ENCODE results near the gene ZBED4.
"Not testable (repeated sequence)": the region's sequence is repeated elsewhere in the genome, so short reads cannot be mapped to it uniquely, and the experiment has no call there.

The ZBED4 gene

DNA sequence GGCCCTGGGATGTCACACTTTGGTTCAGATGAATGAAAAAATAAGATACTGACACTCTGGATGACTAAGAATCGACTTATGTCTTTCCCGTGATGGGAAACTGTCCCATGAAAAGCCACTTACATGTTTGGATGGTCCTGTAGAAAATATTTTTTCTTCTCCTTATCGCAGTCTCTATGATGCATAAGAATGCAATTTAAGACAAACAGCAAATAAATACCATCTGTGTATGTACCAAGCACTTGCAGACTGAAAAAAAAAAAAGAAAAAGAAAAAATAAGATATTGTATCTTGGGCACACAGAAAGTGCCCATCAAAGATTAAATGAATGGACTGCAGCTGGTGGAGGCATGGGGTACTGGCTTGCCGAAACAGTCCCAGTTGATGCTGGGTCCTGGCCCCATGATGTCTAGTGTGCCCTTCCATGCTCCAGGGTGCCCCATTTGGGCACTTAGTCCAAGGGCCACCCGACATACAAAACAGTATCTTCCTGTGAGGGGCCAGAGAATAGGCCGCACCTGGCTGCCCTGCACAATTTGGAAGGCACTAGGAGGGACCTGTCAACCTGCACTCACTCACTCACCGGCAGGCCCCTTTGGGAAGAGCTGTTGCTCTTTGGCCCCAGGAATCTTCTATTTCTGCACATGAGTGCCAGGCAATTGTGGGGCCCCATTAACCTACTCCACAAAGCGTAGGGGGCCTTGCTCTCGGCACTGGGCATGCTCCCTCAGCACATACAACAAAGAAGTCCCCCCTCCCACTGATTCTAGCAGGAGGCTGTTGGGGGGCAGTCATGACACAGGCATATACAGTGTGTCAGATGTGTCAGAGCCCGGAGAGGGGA lies 2.5 kb upstream of the ZBED4 start:
- TF ChIP-seq, protein P1, sequence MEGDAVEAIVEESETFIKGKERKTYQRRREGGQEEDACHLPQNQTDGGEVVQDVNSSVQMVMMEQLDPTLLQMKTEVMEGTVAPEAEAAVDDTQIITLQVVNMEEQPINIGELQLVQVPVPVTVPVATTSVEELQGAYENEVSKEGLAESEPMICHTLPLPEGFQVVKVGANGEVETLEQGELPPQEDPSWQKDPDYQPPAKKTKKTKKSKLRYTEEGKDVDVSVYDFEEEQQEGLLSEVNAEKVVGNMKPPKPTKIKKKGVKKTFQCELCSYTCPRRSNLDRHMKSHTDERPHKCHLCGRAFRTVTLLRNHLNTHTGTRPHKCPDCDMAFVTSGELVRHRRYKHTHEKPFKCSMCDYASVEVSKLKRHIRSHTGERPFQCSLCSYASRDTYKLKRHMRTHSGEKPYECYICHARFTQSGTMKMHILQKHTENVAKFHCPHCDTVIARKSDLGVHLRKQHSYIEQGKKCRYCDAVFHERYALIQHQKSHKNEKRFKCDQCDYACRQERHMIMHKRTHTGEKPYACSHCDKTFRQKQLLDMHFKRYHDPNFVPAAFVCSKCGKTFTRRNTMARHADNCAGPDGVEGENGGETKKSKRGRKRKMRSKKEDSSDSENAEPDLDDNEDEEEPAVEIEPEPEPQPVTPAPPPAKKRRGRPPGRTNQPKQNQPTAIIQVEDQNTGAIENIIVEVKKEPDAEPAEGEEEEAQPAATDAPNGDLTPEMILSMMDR (IDR thresholded peaks at IDR 0.05): no peak
- no peak for DNase-seq (ENCODE audit: low spot score)
- no peak overlapping the region for H3K4me3 ChIP-seq
- H3K27ac ChIP-seq: no peak overlapping the region

DNA sequence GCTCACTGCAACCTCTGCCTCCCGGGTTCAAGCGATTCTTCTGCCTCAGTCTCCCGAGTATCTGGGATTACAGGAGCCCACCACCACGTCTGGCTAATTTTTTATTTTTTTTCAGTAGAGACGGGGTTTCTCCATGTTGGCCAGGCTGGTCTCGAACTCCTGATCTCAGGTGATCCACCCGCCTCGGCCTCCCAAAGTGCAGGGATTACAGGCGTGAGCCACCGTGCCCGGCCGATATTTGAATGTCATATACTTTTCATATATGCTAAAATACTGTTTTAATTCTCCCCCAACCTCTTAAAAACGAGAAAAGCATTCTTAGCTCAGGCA lies 1.1 kb upstream of the ZBED4 start:
- H3K4me3 ChIP-seq: peak overlapping the region; percentile 83
- H3K27ac ChIP-seq: peak overlapping the region in 1 of 2 donors; percentile 94
- DNase-seq (ENCODE audit: low spot score): not testable (repeated sequence)

- no peak for DNase-seq (ENCODE audit: low spot score)
- Histone ChIP-seq H3K27ac (peak overlapping the region; percentile 16 to 94), H3K4me3 (peak overlapping the region; percentile 83)
- TF ChIP-seq, protein P1 (IDR thresholded peaks at IDR 0.05): no peak
These were observed 562 bp downstream of the ZBED4 start for GRCh38 chr22:49853981-49854831.

- DNase-seq (ENCODE audit: low spot score): no peak
- H3K27ac ChIP-seq: no peak overlapping the region
- peak overlapping the region; percentile 83 for H3K4me3 ChIP-seq
These were observed 1.7 kb downstream of the ZBED4 start for GRCh38 chr22:49855251-49855911.

GRCh38 chr22:49856343-49856742 lies 2.7 kb downstream of the ZBED4 start:
- TF ChIP-seq, protein P1 (IDR thresholded peaks at IDR 0.05): no peak
- H3K4me3 ChIP-seq: no peak overlapping the region
- no peak for DNase-seq (ENCODE audit: low spot score)
- no peak overlapping the region for H3K27ac ChIP-seq

More at GRCh38 chr22:49855251-49855911, 1.7 kb downstream of the ZBED4 start:
- TF ChIP-seq, protein P1 (IDR thresholded peaks at IDR 0.05): no peak

- Histone ChIP-seq H3K4me3 (no peak overlapping the region), H3K27ac (no peak overlapping the region)
- TF ChIP-seq, protein P1 (IDR thresholded peaks at IDR 0.05): no peak
- DNase-seq (ENCODE audit: low spot score): no peak
These were observed 3.3 kb downstream of the ZBED4 start for GRCh38 chr22:49856766-49857618.

Measured in coronary artery (tissue), 2 donors.